ENCODE measurements around the gene CCSER1.

Gene CCSER1

GRCh38 chr4:90128961-90129495 lies 1.8 kb downstream of the CCSER1 start:
- no peak for DNase-seq (ENCODE audit: low spot score)

GRCh38 chr4:90130076-90130475 lies 2.9 kb downstream of the CCSER1 start:
- DNase-seq (ENCODE audit: low spot score): no peak

DNA sequence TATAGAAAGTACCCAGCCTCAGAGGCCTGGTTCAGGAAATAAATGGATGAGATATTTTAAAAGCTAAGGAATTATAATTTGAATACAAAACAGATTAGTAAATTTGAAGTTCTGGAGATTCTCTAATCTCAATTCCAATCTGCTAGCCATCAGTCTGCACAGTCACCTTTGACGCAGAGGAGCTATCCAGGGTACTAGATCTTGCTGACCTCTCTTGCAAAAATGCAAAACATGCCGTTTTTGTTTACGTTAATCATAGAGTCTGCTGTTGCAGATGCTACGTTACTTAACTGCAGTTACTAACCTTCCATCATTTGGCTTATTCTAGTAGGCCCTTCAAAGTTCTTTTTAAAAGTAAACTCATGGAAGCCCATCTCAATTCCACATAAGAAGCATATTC lies 10.4 kb downstream of the CCSER1 start:
- no peak for DNase-seq (ENCODE audit: low spot score)

GRCh38 chr4:90142081-90142480 lies 14.9 kb downstream of the CCSER1 start:
- no peak for DNase-seq (ENCODE audit: low spot score)

GRCh38 chr4:90145319-90145718 lies 18.1 kb downstream of the CCSER1 start:
- DNase-seq (ENCODE audit: low spot score): no peak

GRCh38 chr4:90146306-90146705 lies 19.1 kb downstream of the CCSER1 start:
- no peak for DNase-seq (ENCODE audit: low spot score)

- no peak for DNase-seq (ENCODE audit: low spot score)
These were observed 21.5 kb downstream of the CCSER1 start for GRCh38 chr4:90148574-90149148.

DNA sequence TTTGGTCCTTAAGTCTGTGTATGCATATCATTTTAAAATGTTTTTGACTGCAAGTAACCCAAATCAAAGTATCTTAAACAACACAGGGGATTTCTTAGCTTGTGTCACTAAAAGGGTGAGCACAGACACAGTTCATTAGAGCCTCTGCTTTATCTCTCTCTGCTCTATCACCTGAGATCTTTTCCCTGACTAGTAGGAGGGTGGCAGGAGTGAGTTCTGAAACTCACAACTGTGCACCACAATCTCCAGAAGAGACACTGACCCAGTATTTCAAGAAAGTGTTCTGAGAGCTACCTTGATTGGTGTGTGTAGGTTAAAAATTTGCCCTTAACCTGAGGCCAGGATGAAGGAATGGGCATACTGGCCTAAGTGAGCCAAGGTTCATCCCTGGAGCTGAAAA lies 24.8 kb downstream of the CCSER1 start:
- DNase-seq (ENCODE audit: low spot score): no peak

DNA sequence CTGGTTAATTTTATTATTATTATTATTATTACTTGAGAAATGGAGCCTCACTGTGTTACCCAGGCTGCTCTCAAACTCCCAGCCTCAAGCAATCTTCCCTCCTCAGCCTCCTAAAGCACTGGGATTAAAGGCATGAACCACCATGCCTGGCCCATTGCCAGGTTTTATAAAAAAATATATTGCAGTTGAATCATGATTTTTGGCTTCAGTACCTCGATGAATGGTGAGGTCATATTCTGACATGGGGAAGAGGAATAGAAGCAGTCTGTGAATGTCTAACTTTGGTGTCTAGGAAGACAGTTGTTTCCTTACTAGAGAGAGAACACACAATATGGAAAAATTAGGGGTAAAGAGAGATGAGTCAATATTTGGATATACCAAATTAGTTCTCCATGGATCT lies 32.0 kb downstream of the CCSER1 start:
- DNase-seq (ENCODE audit: low spot score): no peak

DNA sequence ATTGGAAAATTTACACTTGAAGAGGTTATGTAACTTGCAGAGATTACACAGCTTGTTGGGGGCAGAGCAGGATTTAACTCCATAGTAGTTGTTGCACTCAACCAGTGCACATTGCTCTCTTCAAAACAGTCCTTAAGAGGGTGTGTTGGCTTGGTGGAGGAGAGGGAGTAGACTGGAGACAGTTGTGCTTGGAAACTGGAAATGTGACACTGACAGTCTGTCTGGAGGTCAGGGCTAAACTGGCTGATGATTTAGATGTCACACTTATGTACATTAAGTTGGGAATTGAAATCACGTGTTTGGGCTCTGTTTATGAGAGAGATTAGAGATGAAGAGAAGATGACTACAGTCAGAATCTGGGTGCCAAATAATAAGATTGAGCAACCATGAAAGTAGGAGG lies 32.9 kb downstream of the CCSER1 start:
- no peak for DNase-seq (ENCODE audit: low spot score)

DNA sequence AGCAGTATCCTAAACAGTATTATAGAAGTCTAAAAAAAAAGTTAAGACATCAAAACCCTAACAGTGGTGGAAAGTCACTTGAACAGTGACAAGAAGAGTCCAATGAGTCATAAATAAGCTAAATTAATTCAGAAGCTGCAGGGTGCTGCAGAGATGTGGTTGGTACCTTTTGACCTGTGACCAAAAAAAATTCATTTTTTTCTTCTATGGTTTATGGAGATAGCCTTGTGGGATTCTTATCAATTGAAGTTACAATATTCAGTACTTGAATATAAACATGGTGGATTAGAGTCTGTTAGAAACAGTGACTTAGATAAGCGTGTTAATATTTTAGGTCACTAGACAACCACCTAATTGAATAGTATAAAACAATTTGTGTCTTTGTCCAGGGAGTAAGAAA lies 35.4 kb downstream of the CCSER1 start:
- no peak for DNase-seq (ENCODE audit: low spot score)

- no peak for DNase-seq (ENCODE audit: low spot score)
These were observed 36.7 kb downstream of the CCSER1 start for GRCh38 chr4:90163872-90164271.

DNA sequence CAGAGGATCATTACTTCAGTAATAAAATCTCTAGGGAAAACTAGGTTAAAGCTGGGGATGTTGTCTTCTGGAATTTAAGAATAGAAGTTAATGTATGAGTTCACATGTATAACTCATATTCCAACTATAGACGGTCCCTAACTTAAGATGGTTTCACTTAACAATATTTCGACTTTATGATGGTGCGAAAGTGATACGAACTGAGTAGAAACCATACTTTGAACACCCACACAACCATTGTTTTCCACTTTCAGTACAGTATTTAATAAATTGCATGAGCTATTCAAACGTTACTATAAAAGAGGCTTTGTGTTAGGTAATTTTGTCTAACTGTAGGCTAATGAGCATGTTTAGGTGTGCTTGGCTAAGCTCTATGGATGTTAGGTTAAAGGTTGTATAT lies 38.7 kb downstream of the CCSER1 start:
- no peak for DNase-seq (ENCODE audit: low spot score)

DNA sequence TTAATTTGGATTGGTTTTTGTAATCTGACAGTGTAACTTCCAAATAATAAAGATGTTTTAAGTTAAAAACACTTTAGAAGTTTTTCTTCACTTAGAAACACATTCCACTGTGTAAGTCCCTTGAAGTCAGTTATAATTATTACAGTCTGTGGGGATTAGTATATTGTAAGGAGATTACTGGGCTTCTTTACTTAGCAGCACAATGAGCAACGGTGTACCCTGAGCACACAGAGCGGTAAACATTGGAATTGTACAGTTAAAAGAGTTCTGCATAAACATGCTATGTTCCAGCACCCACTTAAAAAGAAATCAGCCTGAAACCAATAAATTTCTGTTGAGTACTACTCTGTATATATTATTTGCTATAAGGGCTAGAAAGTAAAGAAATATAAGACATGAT lies 44.3 kb downstream of the CCSER1 start:
- no peak for DNase-seq (ENCODE audit: low spot score)

DNA sequence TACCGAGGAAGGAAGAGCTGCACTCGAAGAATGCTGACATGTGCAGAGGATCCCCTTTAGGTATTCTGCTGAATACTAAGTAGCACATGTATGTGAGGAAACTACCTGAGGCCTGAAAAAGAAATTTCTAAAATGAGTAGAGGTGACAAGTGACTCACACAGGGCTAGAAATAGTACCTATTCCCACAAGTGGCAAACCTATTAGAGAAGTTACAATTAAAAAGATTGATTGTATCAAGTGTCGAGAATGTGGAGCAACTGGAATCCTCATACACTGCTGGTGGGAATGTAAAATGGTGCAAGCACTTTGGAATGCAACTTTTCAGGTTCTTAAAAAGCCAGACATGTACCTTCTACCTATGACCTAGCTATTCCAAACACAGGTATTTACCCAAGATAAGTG lies 47.4 kb downstream of the CCSER1 start:
- no peak for DNase-seq (ENCODE audit: low spot score)

DNA sequence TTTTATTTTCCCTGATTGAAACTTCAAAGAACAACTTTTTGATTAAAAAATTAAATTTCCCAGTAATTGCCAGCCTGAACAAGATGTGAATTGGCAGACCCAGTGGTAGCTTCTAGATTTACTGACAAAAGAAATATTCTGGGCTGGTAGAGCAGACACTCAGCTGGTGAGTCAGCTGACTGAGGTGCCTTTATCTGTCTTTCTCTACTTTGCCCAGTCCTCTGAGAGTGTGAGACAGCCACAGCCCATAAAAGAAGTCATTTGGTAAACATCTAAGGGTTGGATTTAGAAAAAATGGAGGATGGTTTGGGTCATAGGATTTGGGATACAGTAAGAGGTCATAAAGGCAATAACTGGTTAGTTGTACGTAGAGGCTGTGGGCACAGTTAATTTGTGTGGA lies 54.5 kb downstream of the CCSER1 start:
- no peak for DNase-seq (ENCODE audit: low spot score)

DNA sequence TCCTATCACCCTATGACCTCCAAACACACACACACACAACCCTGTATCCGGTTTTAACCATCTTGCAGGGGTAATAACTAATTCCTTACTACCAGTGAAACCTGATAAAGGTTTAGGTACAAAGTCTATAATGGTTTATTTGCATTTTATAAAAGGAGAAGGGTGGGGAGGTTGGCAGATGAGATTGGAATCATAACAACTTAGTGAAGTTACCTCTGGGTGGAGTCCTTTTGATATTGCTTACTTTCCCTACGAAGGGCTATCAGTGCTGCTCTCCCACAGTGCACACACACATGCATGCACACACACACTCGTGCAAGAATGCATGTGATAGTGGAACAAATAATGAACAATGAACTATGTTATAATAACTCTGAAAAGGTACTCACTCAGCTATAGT lies 56.1 kb downstream of the CCSER1 start:
- DNase-seq (ENCODE audit: low spot score): no peak

GRCh38 chr4:90184560-90184959 lies 57.4 kb downstream of the CCSER1 start:
- DNase-seq (ENCODE audit: low spot score): no peak

GRCh38 chr4:90185416-90185815 lies 58.2 kb downstream of the CCSER1 start:
- no peak for DNase-seq (ENCODE audit: low spot score)

- DNase-seq (ENCODE audit: low spot score): no peak
These were observed 59.0 kb downstream of the CCSER1 start for GRCh38 chr4:90186229-90186628.

GRCh38 chr4:90187148-90187884 lies 60.1 kb downstream of the CCSER1 start:
- no peak for DNase-seq (ENCODE audit: low spot score)

GRCh38 chr4:90189178-90189577 lies 62.0 kb downstream of the CCSER1 start:
- DNase-seq (ENCODE audit: low spot score): no peak

GRCh38 chr4:90189946-90190345 lies 62.8 kb downstream of the CCSER1 start:
- no peak for DNase-seq (ENCODE audit: low spot score)

DNA sequence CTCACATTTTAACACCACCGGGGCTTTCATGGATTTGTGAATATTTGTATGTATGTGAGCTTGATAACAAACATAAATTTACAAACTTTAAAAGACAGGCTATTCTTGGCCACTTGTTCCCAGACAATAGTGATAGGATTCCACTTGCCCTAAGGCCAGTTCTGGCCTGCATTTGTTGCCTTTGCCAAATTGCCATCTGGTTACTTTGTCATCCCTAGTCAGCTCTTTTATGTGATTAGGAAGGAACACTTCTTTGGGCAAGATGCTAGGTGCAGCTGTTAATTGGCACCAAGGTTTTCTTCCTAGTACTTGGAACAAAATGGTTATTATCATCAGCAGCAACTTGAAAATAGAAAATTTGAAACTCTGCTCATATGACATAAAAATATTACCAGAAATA lies 63.3 kb downstream of the CCSER1 start:
- no peak for DNase-seq (ENCODE audit: low spot score)
